GM18508 (cell line): ENCODE results near the gene CACNA1F.

ENCODE experiments used
- ATAC-seq: cut with Tn5 transposase; IDR thresholded peaks from one replicate; pipeline ENCODE4 v1.9.1; 2021; ENCODE audit warnings: moderate number of reproducible peaks; ENCODE audit not compliant: insufficient read depth, unreplicated experiment

CACNA1F gene

GRCh38 chrX:49231333-49232000 lies 1.7 kb downstream of the CACNA1F start:
- ATAC-seq = no peak

GRCh38 chrX:49230500-49231232 lies 2.5 kb downstream of the CACNA1F start:
- no peak for ATAC-seq

- no peak for ATAC-seq
Observed at GRCh38 chrX:49228185-49228584, 5.0 kb downstream of the CACNA1F start.

- no peak for ATAC-seq
Observed at GRCh38 chrX:49227726-49228125, 5.4 kb downstream of the CACNA1F start.

- no peak for ATAC-seq
Observed at GRCh38 chrX:49226946-49227345, 6.2 kb downstream of the CACNA1F start.

GRCh38 chrX:49225858-49226257 lies 7.3 kb downstream of the CACNA1F start:
- no peak for ATAC-seq

GRCh38 chrX:49221868-49222267 lies 11.3 kb downstream of the CACNA1F start:
- no peak for ATAC-seq

GRCh38 chrX:49220100-49220499 lies 13.0 kb downstream of the CACNA1F start:
- no peak for ATAC-seq

- no peak for ATAC-seq
Observed at GRCh38 chrX:49214996-49215526, 18.1 kb downstream of the CACNA1F start.

- ATAC-seq = no peak
Observed at GRCh38 chrX:49214416-49214815, 18.7 kb downstream of the CACNA1F start.

- no peak for ATAC-seq
Observed at GRCh38 chrX:49212861-49213260, 20.3 kb downstream of the CACNA1F start.

GRCh38 chrX:49212209-49212608 lies 20.9 kb downstream of the CACNA1F start:
- no peak for ATAC-seq

- no peak for ATAC-seq
Observed at GRCh38 chrX:49211074-49211473, 22.1 kb downstream of the CACNA1F start.

- no peak for ATAC-seq
Observed at GRCh38 chrX:49210406-49210805, 22.7 kb downstream of the CACNA1F start.

GRCh38 chrX:49209434-49210251 lies 23.5 kb downstream of the CACNA1F start:
- no peak for ATAC-seq

GRCh38 chrX:49208399-49208798 lies 24.7 kb downstream of the CACNA1F start:
- ATAC-seq = no peak

- no peak for ATAC-seq
Observed at GRCh38 chrX:49206543-49206942, 26.6 kb downstream of the CACNA1F start.

GRCh38 chrX:49205443-49205842 lies 27.7 kb downstream of the CACNA1F start:
- no peak for ATAC-seq

- ATAC-seq = no peak
Observed at GRCh38 chrX:49204709-49205108, 28.4 kb downstream of the CACNA1F start.

GRCh38 chrX:49204017-49204416 lies 29.1 kb downstream of the CACNA1F start:
- no peak for ATAC-seq

- ATAC-seq = no peak
Observed at GRCh38 chrX:49203536-49203935, 29.6 kb downstream of the CACNA1F start.
